HG03135 (cell line): Measurements from ENCODE around the gene KCNQ1.

Experiments
- ATAC-seq: cut with Tn5 transposase; IDR thresholded peaks from one replicate; pipeline ENCODE4 v1.9.1; 2021; ENCODE audit warnings: mild to moderate bottlenecking, moderate library complexity; ENCODE audit not compliant: unreplicated experiment

KCNQ1 gene

GRCh38 chr11:2507945-2508749, 63.3 kb downstream of the KCNQ1 start:
- ATAC-seq = no peak

GRCh38 chr11:2508793-2509192, 64.0 kb downstream of the KCNQ1 start:
- no peak for ATAC-seq

DNA sequence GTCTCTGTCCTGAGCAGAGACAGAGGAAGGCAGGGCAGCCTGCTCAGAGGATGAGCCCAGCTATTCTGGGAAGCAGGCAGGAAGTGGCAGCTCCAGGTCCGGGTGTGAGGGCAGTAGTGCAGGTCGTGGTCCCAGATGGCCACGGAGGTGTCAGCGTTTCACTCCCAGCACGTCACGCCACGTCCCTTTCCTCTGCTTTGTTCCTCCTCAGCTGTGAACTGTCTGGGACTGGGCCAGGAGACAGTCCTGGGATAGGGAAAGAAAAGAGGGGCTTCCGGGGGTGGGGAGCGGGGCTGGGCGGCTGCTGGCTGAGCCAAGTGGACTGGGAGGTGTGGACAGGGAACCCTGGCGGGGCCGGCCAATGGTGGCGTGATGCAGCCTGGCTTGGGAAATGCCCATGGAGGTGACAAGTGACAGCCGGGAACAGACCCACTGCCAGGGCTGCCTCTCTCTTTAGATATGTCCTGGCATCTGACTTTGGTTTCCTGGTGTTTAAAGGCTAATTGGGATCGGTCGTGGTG, 64.7 kb downstream of the KCNQ1 start:
- no peak for ATAC-seq

- ATAC-seq = no peak
These were observed 66.0 kb downstream of the KCNQ1 start for GRCh38 chr11:2510626-2511402.

GRCh38 chr11:2511421-2512369, 66.9 kb downstream of the KCNQ1 start:
- ATAC-seq = no peak

DNA sequence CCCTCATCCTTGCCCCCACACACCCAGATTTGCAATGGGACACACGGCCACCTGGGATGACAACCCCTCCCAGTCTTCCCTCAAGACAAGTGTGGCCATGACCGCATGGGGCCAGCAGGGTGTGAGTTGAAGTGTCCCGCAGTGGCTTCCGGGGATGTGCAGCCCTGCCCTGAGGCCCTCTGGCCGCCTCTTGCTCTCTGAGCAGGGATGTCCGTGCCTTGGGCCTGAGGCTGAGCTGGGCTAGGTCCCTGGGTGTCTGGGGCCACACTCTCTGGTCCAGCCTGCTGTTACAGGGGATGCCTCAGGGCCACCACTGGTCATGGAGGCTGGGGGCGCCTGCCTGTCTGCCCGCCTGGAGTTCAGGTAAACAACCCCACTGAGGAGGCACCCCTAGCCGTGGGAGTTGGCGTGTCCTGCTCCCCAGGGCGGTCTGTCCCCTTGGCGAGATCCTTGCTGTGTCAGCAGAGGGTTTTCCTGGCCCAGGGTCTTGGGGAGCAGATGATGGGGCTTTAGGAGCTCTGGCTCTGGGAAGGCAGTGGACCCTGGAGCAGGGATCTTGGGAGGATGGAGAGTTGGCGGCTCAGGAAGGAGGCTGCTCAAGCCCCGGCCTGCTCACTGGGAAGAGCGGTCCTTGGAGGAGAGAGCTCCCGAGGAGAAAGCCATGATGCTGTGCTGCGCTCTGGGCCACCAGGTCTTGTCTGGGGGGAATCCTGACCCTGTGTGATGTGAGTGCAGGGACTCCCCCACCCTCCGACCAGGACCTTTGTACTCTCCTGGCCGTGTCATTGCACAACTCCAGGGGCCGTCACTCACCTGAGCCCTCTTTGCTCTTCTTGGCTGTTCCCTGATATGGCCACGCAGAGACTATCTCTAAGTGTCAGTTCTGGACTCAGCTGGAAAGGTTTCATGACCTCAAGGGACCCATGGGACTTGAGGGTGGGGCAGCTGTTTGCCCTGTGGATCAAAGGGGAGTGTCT, 67.9 kb downstream of the KCNQ1 start:
- no peak for ATAC-seq

DNA sequence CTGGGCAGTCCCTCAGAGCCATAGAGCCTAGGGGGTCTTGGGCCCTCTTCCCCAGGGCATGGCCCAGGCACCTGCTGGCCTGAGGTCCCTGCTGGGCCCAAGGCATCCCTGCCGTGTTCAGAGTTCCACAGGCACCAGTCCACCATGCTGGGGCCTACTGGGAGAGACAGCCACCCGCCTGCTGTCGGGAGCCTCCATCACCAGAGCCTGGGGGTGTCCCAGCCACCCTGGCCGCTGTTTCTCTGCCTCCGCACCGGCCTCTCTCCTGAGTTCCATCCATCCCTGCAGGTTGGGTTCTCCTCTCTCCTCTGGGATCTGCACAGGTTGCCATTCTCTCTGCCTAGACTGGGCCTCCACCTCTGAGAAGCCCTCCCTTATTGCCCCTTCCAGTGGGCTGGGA, 68.6 kb downstream of the KCNQ1 start:
- no peak for ATAC-seq

DNA sequence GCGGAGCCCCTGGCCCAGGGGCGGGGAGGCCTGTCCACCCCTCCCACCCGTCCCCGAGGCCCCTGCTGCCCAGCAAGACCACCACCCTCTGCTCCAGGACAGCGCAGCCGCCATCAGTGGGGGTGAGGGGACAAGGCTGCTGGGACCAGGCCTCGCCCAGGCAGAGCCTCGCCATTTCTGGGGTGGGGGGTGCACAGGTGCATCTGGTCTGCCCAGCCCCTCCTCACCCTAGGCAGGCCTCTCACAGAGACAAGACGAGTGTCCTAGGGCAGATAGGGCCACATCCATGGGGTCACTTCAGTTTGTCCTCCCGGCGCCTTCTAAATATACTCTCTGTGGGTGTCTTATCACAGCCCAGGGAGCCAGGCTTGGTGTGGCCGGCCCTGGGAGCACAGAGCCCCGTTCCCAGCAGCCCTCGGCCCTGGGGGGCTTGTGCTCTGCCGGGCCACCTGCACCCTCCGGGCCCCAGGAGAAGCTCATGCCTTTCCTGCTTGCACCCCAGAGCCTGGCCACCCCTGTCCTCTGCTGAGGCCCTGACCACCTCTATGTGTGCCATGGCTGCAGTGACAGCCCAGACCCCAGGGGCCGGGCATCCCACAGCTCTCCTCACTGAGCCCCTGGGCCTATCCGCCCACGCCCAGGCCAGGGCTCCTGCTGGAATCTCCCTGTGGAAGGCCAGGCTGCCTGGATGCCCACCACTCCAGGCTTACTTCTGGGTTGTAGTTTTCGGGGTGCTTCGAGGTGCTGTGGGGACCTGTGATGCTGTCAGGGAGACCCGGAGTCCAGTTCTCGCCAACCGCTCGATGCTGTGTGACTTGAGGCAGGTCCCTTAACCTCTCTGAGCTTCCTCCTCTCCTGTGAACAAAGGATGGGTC, 70.8 kb downstream of the KCNQ1 start:
- ATAC-seq = no peak

- ATAC-seq = no peak
These were observed 71.6 kb downstream of the KCNQ1 start for GRCh38 chr11:2516276-2517015.

DNA sequence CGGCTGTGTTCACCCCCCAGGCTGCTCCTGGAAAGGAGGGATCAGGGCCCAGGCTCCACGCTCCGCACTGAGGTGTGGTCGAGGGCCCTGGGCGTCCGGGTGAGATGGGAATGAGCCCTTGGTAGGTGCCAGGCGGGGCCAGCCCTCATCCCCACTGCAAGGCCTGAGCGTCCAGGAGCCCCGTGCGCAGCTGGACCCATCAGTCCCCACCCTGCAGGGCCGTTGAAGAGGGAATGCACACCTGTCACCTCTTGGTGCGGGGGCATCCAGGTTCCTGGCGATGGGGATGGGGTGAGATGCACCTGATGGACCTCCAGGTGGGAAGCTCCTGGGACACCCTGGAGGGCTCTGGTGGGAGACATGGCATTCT, 72.2 kb downstream of the KCNQ1 start:
- ATAC-seq = no peak

DNA sequence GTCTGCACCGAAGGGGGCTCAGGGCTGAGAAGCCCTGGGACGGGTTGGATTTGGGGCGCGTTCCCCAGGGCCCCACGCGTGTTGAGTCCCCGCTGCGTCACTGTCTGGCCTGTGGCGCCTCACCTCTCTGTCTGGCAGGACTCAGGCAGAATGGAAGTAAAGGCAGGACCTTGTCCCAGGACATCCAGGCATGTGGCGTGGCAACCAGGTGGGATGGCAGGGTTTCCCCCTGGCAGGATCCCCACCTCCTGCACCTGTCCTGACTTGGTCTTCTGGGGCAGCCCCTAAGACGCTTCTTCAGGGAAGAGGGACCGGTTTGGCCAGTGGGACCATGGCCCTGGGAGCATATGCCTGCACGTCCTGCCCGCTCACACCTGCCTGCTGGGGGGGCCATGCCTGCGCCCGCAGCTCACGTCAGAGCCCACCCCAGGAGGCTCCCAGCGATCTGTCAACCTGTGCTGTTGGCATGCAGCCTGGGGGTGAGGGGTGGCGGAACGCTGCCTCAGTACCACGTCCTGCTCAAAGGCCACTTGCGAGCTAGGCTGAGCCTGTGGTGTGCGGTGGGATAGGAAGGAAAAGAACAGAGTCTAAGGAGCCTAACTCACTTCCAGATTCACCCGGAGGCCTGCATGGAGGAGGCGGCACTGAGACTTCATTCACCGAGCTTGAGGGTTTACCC, 72.7 kb downstream of the KCNQ1 start:
- ATAC-seq = no peak

GRCh38 chr11:2518111-2518982, 73.5 kb downstream of the KCNQ1 start:
- no peak for ATAC-seq

- ATAC-seq = no peak
These were observed 74.2 kb downstream of the KCNQ1 start for GRCh38 chr11:2518983-2519340.

GRCh38 chr11:2519517-2519861, 74.7 kb downstream of the KCNQ1 start:
- ATAC-seq = no peak

- ATAC-seq = no peak
These were observed 75.3 kb downstream of the KCNQ1 start for GRCh38 chr11:2519862-2520735.

GRCh38 chr11:2520736-2521035, 75.9 kb downstream of the KCNQ1 start:
- no peak for ATAC-seq
